ENCODE measurements around the gene WWTR1. TPM values are rescaled to one million over a fixed set of nuclear protein-coding genes. Genes with fewer than 3 reads are reported as not detected.

WWTR1 gene
- total RNA-seq, 1 donor from 2014 or later, result 15.0 TPM

- H3K27me3 Mint-ChIP-seq, result no peaks in the 10 kb centered on the region
- DNase-seq (ENCODE audit: low spot score, unreplicated experiment), result no peak
- H3K36me3 Mint-ChIP-seq (ENCODE audit: insufficient read depth), result no peaks in the 10 kb centered on the region
- no peak overlapping the region for H3K4me3 Mint-ChIP-seq (ENCODE audit: low read depth)
- no peak for TF ChIP-seq CTCF (IDR thresholded peaks at IDR 0.05; ENCODE audit: unreplicated experiment)
- H3K4me1 Mint-ChIP-seq (ENCODE audit: low read depth), result peaks cover 14% of the 10 kb centered on the region
- H3K27ac Mint-ChIP-seq, result peak overlapping the region; percentile 55
- H3K9me3 Mint-ChIP-seq (ENCODE audit: low read depth), result no peaks in the 10 kb centered on the region
Observed at GRCh38 chr3:149609595-149609994, 48.2 kb downstream of the WWTR1 start.

GRCh38 chr3:149608987-149609386 lies 48.8 kb downstream of the WWTR1 start:
- Mint-ChIP-seq H3K9me3 (ENCODE audit: low read depth) (no peaks in the 10 kb centered on the region), H3K36me3 (ENCODE audit: insufficient read depth) (no peaks in the 10 kb centered on the region), H3K4me3 (ENCODE audit: low read depth) (no peak overlapping the region), H3K27ac (no peak overlapping the region), H3K27me3 (no peaks in the 10 kb centered on the region), H3K4me1 (ENCODE audit: low read depth) (peaks cover 14% of the 10 kb centered on the region)
- no peak for TF ChIP-seq CTCF (IDR thresholded peaks at IDR 0.05; ENCODE audit: unreplicated experiment)
- no peak for DNase-seq (ENCODE audit: low spot score, unreplicated experiment)

GRCh38 chr3:149605902-149606301 lies 51.9 kb downstream of the WWTR1 start:
- no peak for TF ChIP-seq CTCF (IDR thresholded peaks at IDR 0.05; ENCODE audit: unreplicated experiment)
- Mint-ChIP-seq H3K9me3 (ENCODE audit: low read depth) (no peaks in the 10 kb centered on the region), H3K27ac (no peak overlapping the region), H3K27me3 (no peaks in the 10 kb centered on the region), H3K4me3 (ENCODE audit: low read depth) (no peak overlapping the region), H3K4me1 (ENCODE audit: low read depth) (peaks cover 18% of the 10 kb centered on the region), H3K36me3 (ENCODE audit: insufficient read depth) (no peaks in the 10 kb centered on the region)
- DNase-seq (ENCODE audit: low spot score, unreplicated experiment), result no peak

GRCh38 chr3:149604125-149604875 lies 53.5 kb downstream of the WWTR1 start:
- H3K4me3 Mint-ChIP-seq (ENCODE audit: low read depth), result no peak overlapping the region
- no peaks in the 10 kb centered on the region for H3K9me3 Mint-ChIP-seq (ENCODE audit: low read depth)
- no peak for TF ChIP-seq CTCF (IDR thresholded peaks at IDR 0.05; ENCODE audit: unreplicated experiment)
- H3K27ac Mint-ChIP-seq, result no peak overlapping the region
- H3K4me1 Mint-ChIP-seq (ENCODE audit: low read depth), result peaks cover 8% of the 10 kb centered on the region
- no peak for DNase-seq (ENCODE audit: low spot score, unreplicated experiment)
- no peaks in the 10 kb centered on the region for H3K27me3 Mint-ChIP-seq
- no peaks in the 10 kb centered on the region for H3K36me3 Mint-ChIP-seq (ENCODE audit: insufficient read depth)

- no peaks in the 10 kb centered on the region for H3K27me3 Mint-ChIP-seq
- H3K4me1 Mint-ChIP-seq (ENCODE audit: low read depth), result peaks cover 7% of the 10 kb centered on the region
- H3K4me3 Mint-ChIP-seq (ENCODE audit: low read depth), result no peak overlapping the region
- no peaks in the 10 kb centered on the region for H3K9me3 Mint-ChIP-seq (ENCODE audit: low read depth)
- H3K36me3 Mint-ChIP-seq (ENCODE audit: insufficient read depth), result no peaks in the 10 kb centered on the region
- DNase-seq (ENCODE audit: low spot score, unreplicated experiment), result no peak
- TF ChIP-seq CTCF (IDR thresholded peaks at IDR 0.05; ENCODE audit: unreplicated experiment), result no peak
- H3K27ac Mint-ChIP-seq, result no peak overlapping the region
Observed at GRCh38 chr3:149603126-149604074, 54.4 kb downstream of the WWTR1 start.

Measured in progenitor cell of endocrine pancreas (in vitro differentiated cells).